HepG2 (cell line): Measurements from ENCODE around the gene RNF40. TPM values are rescaled to one million over a fixed set of nuclear protein-coding genes. Genes with fewer than 3 reads are reported as not detected.

Source experiments
- ATAC-seq: fragments of 200-7000 bp; cut with Tn5 transposase; 3 replicates; pipeline ENCODE4 v1.9.1; 2020; ENCODE audit warnings: mild to moderate bottlenecking, moderate library complexity
- BruUV-seq: library from RNA; stranded (reverse); fragments of 400-500 nt; replicated peaks from 2 replicates; lab custom pipeline; 2021; lab: Mats Ljungman, UMichigan
- CTCF ChIA-PET: fragments of 300-600 bp; formaldehyde crosslinking; extraction: SDS; loops from one replicate; lab custom pipeline; 2021; ENCODE audit warnings: low total read pairs, inconsistent platforms, low intra/inter-chr PET ratio; lab: Yijun Ruan, JAX
- POLR2A ChIA-PET: fragments of 350-600 bp; sonication (Branson Sonifier 250); formaldehyde crosslinking; loops from one replicate; lab custom pipeline; 2020; ENCODE audit warnings: antibody characterized with exemption, inconsistent platforms; lab: Yijun Ruan, JAX
- DNase-seq: peaks from one replicate; pipeline ENCODE4 v3.0.0-alpha.2; 2015; ENCODE audit warnings: low spot score
- FAIRE-seq: peaks from 3 replicates; lab custom pipeline; 2011; peaks lifted over from hg19 to GRCh38; lab: Jason Lieb, UNC
- H2AFZ ChIP-seq: one replicate; pipeline ENCODE4 v1.6.1; 2011; ENCODE audit warnings: low read length, inconsistent platforms
- H3K27ac ChIP-seq: fragments of 300-600 bp; 3 replicates; pipeline ENCODE4 v1.8.0; 2011; ENCODE audit warnings: mixed run types, mild to moderate bottlenecking, mixed read lengths, low read length, inconsistent platforms; ENCODE audit not compliant: insufficient read depth; ENCODE audit errors: extremely low read length
- H3K27me3 ChIP-seq, 2 experiments: fragments of 200-600 bp in 1 of 2; 2 replicates in 1 of 2; 3 replicates in 1 of 2; pipeline versions ENCODE4 v1.6.0 to v1.8.0; 2011; ENCODE audit warnings: low read length in 2 of 2, mild to moderate bottlenecking in 2 of 2, moderate library complexity in 2 of 2, inconsistent platforms in 1 of 2; ENCODE audit not compliant: insufficient read depth in 2 of 2, control insufficient read depth in 1 of 2
- H3K36me3 ChIP-seq, 2 experiments: fragments of 200-600 bp in 1 of 2; replicated peaks in 1 of 2; 2 replicates in 1 of 2; 3 replicates in 1 of 2; pipeline versions ENCODE4 v1.5.1 to v1.8.0; 2011; ENCODE audit warnings: low read length in 2 of 2, inconsistent platforms in 1 of 2; ENCODE audit not compliant: insufficient read depth in 2 of 2, control insufficient read depth in 1 of 2
- H3K4me1 ChIP-seq: 2 replicates; pipeline ENCODE4 v1.5.1; 2012; ENCODE audit warnings: low read length, inconsistent platforms; ENCODE audit not compliant: insufficient read depth
- H3K4me2 ChIP-seq: 2 replicates; pipeline ENCODE4 v1.6.0; 2011; ENCODE audit warnings: low read depth, low read length, inconsistent platforms
- H3K4me3 ChIP-seq, 3 experiments: fragments of 200-600 bp in 1 of 3; sonication (generic), shearing (Covaris generic) in 1 of 3; replicated peaks in 1 of 3; 2 replicates each; pipeline ENCODE4 v1.5.1; 2011 to 2016; ENCODE audit warnings: low read length in 3 of 3, inconsistent platforms in 2 of 3, low read depth in 2 of 3, mild to moderate bottlenecking in 2 of 3, control low read depth in 1 of 3, mixed read lengths in 1 of 3; ENCODE audit not compliant: insufficient read depth in 1 of 3
- H3K79me2 ChIP-seq: one replicate; pipeline ENCODE4 v1.6.1; 2011; ENCODE audit warnings: low read length, inconsistent platforms; ENCODE audit not compliant: insufficient read depth
- H3K9ac ChIP-seq: 2 replicates; pipeline ENCODE4 v1.6.0; 2011; ENCODE audit warnings: mild to moderate bottlenecking, low read depth, low read length, inconsistent platforms; ENCODE audit not compliant: insufficient read depth
- H3K9me3 ChIP-seq: 2 replicates; pipeline ENCODE4 v1.5.1; 2012; ENCODE audit warnings: mild to moderate bottlenecking, low read length
- H4K20me1 ChIP-seq: 2 replicates; pipeline ENCODE4 v1.6.0; 2011; ENCODE audit warnings: inconsistent platforms, mild to moderate bottlenecking, low read length, moderate library complexity; ENCODE audit not compliant: insufficient read depth
- CHD4 ChIP-seq: fragments of 200-600 bp; sonication (generic); IDR thresholded peaks from 2 replicates; pipeline ENCODE4 v1.7.0; 2017; ENCODE audit warnings: mild to moderate bottlenecking, low read length, borderline replicate concordance
- KDM2A ChIP-seq: sonication (generic); formaldehyde crosslinking; IDR thresholded peaks from 2 replicates; pipeline ENCODE4 v1.4.0; 2020; ENCODE audit warnings: low read depth, missing genetic modification reagents, borderline replicate concordance
- KDM4B ChIP-seq: sonication (generic); formaldehyde crosslinking; IDR thresholded peaks from 2 replicates; pipeline ENCODE4 v1.4.0; 2020; ENCODE audit warnings: missing genetic modification reagents
- RXRA ChIP-seq: sonication (generic); formaldehyde crosslinking; IDR thresholded peaks from 2 replicates; pipeline ENCODE4 v1.5.1; 2020; ENCODE audit warnings: missing genetic modification reagents
- SRSF9 ChIP-seq: fragments of 200-400 bp; formaldehyde crosslinking; IDR thresholded peaks from 2 replicates; pipeline ENCODE4 v1.6.1; 2018; ENCODE audit warnings: borderline replicate concordance, mild to moderate bottlenecking, low read depth, low read length; ENCODE audit not compliant: insufficient read depth, poor library complexity, severe bottlenecking
- TCF12 ChIP-seq, 2 experiments: fragments of 450-650 bp in 1 of 2; sonication (generic) in 1 of 2; formaldehyde crosslinking in 1 of 2; IDR thresholded peaks; 2 replicates each; pipeline versions ENCODE4 v1.6.1 to v1.8.0; 2017 to 2022; ENCODE audit warnings: antibody characterized with exemption in 1 of 2, mild to moderate bottlenecking in 1 of 2, missing genetic modification reagents in 1 of 2, moderate library complexity in 1 of 2
- ZFP41 ChIP-seq: sonication (generic); formaldehyde crosslinking; IDR thresholded peaks from 2 replicates; pipeline ENCODE4 v1.4.0; 2020; ENCODE audit warnings: mild to moderate bottlenecking, missing genetic modification reagents, borderline replicate concordance
- ZFP62 ChIP-seq: sonication (generic); formaldehyde crosslinking; IDR thresholded peaks from 2 replicates; pipeline ENCODE4 v1.4.0; 2020; ENCODE audit warnings: missing genetic modification reagents
- ZNF546 ChIP-seq: sonication (generic); formaldehyde crosslinking; conservative IDR thresholded peaks from 2 replicates; pipeline ENCODE4 v1.8.1; 2023; ENCODE audit warnings: mild to moderate bottlenecking, missing genetic modification reagents
- ZNF616 ChIP-seq: sonication (generic); formaldehyde crosslinking; IDR thresholded peaks from 2 replicates; pipeline ENCODE4 v1.5.0; 2020; ENCODE audit warnings: low read depth, mild to moderate bottlenecking, missing genetic modification reagents
- WGBS: methylation state at CpG from one replicate; pipeline ENCODE4 v1.1.6; 2017; ENCODE audit warnings: low lambda C conversion rate; 5-methylcytosine and 5-hydroxymethylcytosine counted together
- in situ Hi-C: cut with HindIII; loops from 2 replicates; pipeline ENCODE4 v1.10.0; 2017; ENCODE audit warnings: low pct_unique_long_range_greater_than_20kb; ENCODE audit not compliant: extremely low pct_ligation_motif_present
- intact Hi-C: fragments of 100-400 bp; cut with micrococcal nuclease; formaldehyde crosslinking; loops from one replicate; pipeline ENCODE4 v1.10.0; 2022; ENCODE audit not compliant: unreplicated experiment
- polyA plus RNA-seq, 8 experiments: library from polyadenylated mRNA; depleted of rRNA in 3 of 8; stranded (reverse) in 7 of 8; unstranded in 1 of 8; fragments of >200 nt; fragmentation: Illumina TruSeq in 4 of 8; extraction: Trizol in 4 of 8; gene quantifications; 2 replicates each; pipeline versions ENCODE4 v1.2.1 to v1.2.3, GENCODE V29; 2011 to 2016; ENCODE audit warnings: low read depth in 4 of 8, missing spikeins in 1 of 8, mixed read lengths in 1 of 8; ENCODE audit not compliant: insufficient read depth in 1 of 8
- total RNA-seq, 5 experiments: library from RNA; depleted of rRNA; stranded (reverse); fragments of >200 nt; fragmentation: Illumina TruSeq; extraction: Trizol; gene quantifications; 2 replicates each; pipeline ENCODE4 v1.2.3, GENCODE V29; 2016; ENCODE audit warnings: low read depth in 1 of 5
- TF ChIP-seq, protein P1 (sequence below): sonication (generic); formaldehyde crosslinking; conservative IDR thresholded peaks from 2 replicates; pipeline ENCODE4 v1.8.0; 2022; ENCODE audit warnings: mild to moderate bottlenecking, moderate library complexity, missing genetic modification reagents
- TF ChIP-seq, protein P2 (sequence below): sonication (generic); formaldehyde crosslinking; IDR thresholded peaks from 2 replicates; pipeline ENCODE4 v1.8.0; 2022; ENCODE audit warnings: mild to moderate bottlenecking, missing genetic modification reagents, borderline replicate concordance
- TF ChIP-seq, protein P3 (sequence below): sonication (generic); formaldehyde crosslinking; IDR thresholded peaks from 2 replicates; pipeline ENCODE4 v1.4.0; 2020; ENCODE audit warnings: missing genetic modification reagents

Gene RNF40
- total and polyA plus RNA-seq, 2 of the 13 experiments (the other 11 are each of a cell fraction or from before 2014, with no cell fraction given): 84.0 to 85.6 TPM

DNA sequence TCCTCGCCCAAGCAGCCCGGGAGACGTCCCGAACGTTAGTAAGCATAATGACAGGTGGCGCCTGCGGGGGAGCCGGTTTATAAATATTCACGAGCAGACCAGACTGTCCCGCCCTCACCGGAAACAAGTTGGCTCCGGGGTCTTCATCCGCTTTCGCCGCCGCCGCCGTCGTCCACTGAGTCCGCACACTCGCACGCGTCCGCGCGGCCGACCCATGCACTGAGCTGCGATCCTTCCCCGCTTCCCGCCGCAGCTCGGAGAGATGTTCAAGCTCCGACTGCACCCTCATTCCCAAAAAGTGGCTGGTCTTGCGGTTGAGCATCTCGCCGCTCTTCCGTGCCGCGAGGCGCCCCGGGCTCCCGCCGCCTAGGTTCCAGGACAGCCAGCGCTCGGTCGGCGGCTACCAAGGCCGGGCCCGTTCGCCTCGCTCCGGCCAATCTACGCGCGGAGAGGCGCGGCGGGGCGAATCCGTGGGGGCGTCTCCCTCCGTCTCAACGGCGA, 645 bp upstream of the RNF40 start:
- in situ Hi-C loops (no loop called here), intact Hi-C loops (no loop called here)
- H3K4me2 ChIP-seq: peak overlapping the region; percentile 97
- POLR2A ChIA-PET: interaction anchor here (0.7 kb wide), 1 partner anchor 14 kb away, joined by 3 read pairs; the partner anchor contains the start of gene PHKG2
- ATAC-seq: peak; percentile 62
- no peaks in the 10 kb centered on the region for H3K9me3 ChIP-seq
- H3K4me1 ChIP-seq: peaks cover 29% of the 10 kb centered on the region
- 4% methylated on average over 9 of the region's 64 CpGs for WGBS
- peak overlapping the region; percentile 46 for H3K27ac ChIP-seq
- peak overlapping the region; percentile 69 for H3K9ac ChIP-seq
- DNase-seq: no peak
- peaks cover 26 to 38% of the 10 kb centered on the region in 2 experiments for H3K36me3 ChIP-seq
- CTCF ChIA-PET: no interaction called here
- no peak overlapping the region for H2AFZ ChIP-seq
- peak overlapping the region; percentile 74 to 91 (median 80) for H3K4me3 ChIP-seq
- FAIRE-seq: no peak
- peaks cover 19% of the 10 kb centered on the region for H3K79me2 ChIP-seq
- no peaks in the 10 kb centered on the region for H4K20me1 ChIP-seq
- no TSS peak for BruUV-seq
- no peaks in the 10 kb centered on the region; a peak in 1 of 5 replicates for H3K27me3 ChIP-seq
- TF ChIP-seq CHD4 (no peak), KDM2A (peak; percentile 47), ZFP41 (CRISPR knock-in tag) (0 out of 2 replicates have a peak, but pooled peaks have one; percentile 25), ZFP62 (CRISPR knock-in tag) (no peak), SRSF9 (no peak), KDM4B (CRISPR knock-in tag) (0 out of 2 replicates have a peak, but pooled peaks have one; percentile 13), ZNF546 (0 out of 2 replicates have a peak, but pooled peaks have one; percentile 10), TCF12 (IDR thresholded peaks at IDR 0.05) (no peak), TCF12 (CRISPR knock-in tag; IDR thresholded peaks at IDR 0.05) (0 out of 2 replicates have a peak, but pooled peaks have one; percentile 25), ZNF616 (CRISPR knock-in tag) (peak; percentile 77; the same call in 1 of the 2 replicates), RXRA (peak; percentile 14; the same call in 1 of the 2 replicates)
- TF ChIP-seq, protein P1, sequence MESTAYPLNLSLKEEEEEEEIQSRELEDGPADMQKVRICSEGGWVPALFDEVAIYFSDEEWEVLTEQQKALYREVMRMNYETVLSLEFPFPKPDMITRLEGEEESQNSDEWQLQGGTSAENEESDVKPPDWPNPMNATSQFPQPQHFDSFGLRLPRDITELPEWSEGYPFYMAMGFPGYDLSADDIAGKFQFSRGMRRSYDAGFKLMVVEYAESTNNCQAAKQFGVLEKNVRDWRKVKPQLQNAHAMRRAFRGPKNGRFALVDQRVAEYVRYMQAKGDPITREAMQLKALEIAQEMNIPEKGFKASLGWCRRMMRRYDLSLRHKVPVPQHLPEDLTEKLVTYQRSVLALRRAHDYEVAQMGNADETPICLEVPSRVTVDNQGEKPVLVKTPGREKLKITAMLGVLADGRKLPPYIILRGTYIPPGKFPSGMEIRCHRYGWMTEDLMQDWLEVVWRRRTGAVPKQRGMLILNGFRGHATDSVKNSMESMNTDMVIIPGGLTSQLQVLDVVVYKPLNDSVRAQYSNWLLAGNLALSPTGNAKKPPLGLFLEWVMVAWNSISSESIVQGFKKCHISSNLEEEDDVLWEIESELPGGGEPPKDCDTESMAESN (CRISPR knock-in tag): peak; percentile 23; the same call in 1 of the 2 replicates
- TF ChIP-seq, protein P2, sequence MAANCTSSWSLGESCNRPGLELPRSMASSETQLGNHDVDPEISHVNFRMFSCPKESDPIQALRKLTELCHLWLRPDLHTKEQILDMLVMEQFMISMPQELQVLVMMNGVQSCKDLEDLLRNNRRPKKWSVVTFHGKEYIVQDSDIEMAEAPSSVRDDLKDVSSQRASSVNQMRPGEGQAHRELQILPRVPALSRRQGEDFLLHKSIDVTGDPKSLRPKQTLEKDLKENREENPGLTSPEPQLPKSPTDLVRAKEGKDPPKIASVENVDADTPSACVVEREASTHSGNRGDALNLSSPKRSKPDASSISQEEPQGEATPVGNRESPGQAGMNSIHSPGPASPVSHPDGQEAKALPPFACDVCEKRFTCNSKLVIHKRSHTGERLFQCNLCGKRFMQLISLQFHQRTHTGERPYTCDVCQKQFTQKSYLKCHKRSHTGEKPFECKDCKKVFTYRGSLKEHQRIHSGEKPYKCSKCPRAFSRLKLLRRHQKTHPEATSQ: 0 out of 2 replicates have a peak, but pooled peaks have one; percentile 67
- TF ChIP-seq, protein P3, sequence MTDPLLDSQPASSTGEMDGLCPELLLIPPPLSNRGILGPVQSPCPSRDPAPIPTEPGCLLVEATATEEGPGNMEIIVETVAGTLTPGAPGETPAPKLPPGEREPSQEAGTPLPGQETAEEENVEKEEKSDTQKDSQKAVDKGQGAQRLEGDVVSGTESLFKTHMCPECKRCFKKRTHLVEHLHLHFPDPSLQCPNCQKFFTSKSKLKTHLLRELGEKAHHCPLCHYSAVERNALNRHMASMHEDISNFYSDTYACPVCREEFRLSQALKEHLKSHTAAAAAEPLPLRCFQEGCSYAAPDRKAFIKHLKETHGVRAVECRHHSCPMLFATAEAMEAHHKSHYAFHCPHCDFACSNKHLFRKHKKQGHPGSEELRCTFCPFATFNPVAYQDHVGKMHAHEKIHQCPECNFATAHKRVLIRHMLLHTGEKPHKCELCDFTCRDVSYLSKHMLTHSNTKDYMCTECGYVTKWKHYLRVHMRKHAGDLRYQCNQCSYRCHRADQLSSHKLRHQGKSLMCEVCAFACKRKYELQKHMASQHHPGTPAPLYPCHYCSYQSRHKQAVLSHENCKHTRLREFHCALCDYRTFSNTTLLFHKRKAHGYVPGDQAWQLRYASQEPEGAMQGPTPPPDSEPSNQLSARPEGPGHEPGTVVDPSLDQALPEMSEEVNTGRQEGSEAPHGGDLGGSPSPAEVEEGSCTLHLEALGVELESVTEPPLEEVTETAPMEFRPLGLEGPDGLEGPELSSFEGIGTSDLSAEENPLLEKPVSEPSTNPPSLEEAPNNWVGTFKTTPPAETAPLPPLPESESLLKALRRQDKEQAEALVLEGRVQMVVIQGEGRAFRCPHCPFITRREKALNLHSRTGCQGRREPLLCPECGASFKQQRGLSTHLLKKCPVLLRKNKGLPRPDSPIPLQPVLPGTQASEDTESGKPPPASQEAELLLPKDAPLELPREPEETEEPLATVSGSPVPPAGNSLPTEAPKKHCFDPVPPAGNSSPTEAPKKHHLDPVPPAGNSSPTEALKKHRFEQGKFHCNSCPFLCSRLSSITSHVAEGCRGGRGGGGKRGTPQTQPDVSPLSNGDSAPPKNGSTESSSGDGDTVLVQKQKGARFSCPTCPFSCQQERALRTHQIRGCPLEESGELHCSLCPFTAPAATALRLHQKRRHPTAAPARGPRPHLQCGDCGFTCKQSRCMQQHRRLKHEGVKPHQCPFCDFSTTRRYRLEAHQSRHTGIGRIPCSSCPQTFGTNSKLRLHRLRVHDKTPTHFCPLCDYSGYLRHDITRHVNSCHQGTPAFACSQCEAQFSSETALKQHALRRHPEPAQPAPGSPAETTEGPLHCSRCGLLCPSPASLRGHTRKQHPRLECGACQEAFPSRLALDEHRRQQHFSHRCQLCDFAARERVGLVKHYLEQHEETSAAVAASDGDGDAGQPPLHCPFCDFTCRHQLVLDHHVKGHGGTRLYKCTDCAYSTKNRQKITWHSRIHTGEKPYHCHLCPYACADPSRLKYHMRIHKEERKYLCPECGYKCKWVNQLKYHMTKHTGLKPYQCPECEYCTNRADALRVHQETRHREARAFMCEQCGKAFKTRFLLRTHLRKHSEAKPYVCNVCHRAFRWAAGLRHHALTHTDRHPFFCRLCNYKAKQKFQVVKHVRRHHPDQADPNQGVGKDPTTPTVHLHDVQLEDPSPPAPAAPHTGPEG: 0 out of 2 replicates have a peak, but pooled peaks have one; percentile 28
